HG02973 (cell line): ENCODE data around the gene DENND5A.
A peak's percentile ranks its signal among the peaks of the same experiment; 100 is the strongest.
"Not testable (repeated sequence)": the region's sequence is repeated elsewhere in the genome, so short reads cannot be mapped to it uniquely, and the experiment has no call there.

Experiments
- ATAC-seq: cut with Tn5 transposase; IDR thresholded peaks from one replicate; pipeline ENCODE4 v1.9.1; 2021; ENCODE audit warnings: moderate library complexity; ENCODE audit not compliant: unreplicated experiment

Gene DENND5A

DNA sequence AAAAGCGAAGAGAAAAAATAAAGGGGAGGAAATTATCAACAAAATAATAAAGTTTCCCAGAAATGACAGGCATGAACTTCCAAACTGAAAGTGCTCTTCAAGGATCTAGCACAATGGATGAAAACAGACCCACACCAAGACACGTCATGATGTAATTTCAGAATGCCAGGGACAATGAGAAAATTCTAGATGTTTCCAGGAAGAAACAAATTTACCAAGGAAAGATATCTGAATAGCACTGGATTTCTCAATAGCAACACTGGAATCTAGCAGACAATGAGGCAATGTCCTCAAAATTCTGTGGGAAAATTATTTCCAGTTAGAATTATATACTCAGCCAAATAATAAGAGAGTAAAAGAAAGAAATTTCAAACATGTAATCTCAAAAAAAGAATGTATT is 46.0 kb downstream of the DENND5A start:
- no peak for ATAC-seq

DNA sequence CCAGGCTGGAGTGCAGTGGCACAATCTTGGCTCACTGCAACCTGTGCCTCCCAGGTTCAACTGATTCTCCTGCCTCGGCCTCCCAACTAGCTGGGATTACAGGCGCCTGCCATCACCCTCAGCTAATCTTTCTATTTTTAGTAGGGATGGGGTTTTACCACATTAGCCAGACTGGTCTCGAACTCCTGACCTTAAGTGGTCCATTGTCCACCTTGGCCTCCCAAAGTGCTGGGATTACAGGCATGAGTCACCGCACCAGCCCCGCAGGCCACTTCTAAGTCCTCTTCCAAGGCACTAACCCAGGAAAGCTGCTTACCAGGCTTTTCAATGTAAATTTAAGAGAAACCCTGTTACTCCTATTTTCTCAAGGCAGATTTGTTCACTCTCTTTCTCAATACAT is 50.4 kb downstream of the DENND5A start:
- ATAC-seq: no peak

DNA sequence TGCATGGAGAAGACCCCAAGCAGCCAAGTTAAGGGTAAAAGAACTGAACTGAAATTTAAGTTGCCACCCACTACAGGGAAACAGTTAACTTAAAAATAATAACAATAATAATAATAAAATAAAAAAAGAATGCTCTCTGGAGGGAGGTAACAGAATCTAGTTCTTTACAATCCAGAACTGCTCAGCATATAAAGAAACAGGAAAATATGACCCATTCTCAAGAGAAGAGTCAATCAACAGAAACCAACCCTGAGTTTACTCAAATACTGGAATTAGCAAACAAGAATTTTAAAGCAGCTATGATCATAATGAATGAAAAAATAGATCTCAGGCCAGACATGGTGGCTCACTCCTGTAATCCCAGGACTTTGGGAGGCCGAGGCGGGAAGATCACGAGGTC is 53.8 kb downstream of the DENND5A start:
- no peak for ATAC-seq

DNA sequence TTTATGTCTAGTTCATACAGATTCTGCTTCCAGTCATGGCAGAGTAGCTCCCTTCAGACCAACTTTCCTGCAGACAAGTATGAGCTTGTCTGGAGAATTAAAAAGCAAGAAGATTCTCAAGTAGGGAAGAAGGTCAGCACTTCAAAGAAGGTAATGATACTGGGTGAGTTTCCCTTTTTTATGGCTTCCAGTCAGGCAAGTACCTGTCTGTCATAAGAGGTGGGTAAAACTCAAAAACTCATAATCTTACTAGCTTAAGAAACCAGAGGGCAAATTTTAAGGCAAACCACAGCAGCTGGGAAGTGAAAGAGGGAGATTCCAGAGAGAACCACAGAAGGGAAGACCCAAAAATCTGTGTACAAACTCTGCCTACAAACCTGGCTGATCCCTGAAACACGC is 54.2 kb downstream of the DENND5A start:
- no peak for ATAC-seq

DNA sequence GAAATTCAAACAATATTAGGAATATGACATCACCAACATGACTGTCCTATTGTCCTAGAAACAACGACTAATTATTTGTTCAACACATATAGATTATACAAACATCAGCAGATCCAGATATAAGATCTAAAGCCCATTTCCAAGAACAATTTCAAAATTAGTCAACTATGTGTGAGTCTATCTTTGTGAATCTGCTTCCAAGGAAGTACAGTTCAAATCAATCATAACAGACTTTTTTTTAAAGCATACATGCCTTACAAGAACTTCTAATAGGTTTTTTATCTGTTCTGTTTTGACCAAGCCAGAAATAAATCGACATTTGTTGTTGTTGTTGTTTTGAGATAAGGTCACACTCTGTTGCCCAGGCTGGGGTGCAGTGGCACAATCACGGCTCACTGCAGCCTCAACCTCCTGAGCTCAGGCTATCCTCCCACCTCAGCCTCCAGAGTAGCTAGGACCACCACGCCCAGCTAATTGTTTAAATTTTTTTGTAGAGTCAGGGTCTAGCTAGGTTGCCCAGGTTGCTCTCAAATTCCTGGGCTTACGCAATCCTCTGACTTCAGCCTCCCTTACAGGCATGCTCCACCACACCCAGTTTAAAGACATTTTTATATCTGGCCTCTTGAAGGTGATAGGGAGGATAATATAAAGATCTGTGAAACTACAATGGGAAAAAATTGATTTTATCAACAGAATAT is 54.8 kb downstream of the DENND5A start:
- no peak for ATAC-seq

DNA sequence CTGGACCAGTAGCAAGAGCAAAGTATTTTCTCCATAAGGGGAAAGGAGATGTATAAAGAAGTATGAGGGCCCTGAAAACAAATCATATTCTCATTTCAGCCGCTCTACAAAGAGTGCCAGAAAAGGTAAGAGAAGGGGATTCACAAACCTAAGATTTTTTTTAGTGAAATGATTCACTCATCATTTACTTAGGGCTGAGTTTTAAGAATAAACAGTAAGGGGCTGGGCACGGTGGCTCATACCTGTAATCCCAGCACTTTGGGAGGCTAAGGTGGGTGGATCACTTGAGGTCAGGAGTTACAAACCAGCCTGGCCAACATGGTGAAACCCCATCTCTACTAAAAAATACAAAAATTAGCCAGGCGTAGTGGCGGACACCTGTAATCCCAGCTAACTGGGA is 55.5 kb downstream of the DENND5A start:
- ATAC-seq: peak; percentile 33

DNA sequence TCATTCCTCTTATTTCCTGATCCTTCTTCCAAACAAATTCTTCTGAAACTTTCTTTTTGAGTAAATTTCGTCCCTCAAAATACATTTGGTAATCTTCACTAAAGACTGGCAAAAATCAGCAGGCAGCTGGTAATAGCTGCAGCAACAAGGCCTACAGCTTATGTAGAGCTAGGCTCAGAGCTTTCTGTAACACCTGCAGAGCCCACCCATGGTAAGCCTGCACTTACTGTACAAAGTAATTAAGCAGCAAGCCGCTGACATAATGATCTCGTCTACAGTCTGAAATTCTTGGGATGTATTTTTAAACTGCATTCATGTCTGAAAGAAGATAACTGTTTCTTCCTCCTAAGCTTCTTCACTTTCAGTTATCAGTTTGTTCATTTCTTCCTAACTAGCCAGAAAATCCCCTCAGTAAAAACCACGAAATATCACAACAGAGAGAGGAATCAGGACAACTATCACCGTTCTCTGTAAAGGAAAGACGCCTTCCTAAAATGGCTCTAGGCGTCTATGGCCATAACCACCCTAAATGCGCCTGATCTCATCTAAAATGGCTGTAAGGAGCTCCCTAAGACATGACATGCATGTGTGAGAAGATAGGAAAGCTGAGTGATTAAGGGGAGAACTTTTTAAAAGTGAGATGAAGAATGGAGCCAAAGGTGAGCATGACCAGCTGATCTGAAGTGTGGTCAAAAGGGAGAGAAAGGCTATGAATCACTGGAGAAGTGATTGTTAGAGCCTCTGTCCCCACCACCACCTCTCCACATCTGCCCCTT is 56.2 kb downstream of the DENND5A start:
- peak; percentile 41 for ATAC-seq

DNA sequence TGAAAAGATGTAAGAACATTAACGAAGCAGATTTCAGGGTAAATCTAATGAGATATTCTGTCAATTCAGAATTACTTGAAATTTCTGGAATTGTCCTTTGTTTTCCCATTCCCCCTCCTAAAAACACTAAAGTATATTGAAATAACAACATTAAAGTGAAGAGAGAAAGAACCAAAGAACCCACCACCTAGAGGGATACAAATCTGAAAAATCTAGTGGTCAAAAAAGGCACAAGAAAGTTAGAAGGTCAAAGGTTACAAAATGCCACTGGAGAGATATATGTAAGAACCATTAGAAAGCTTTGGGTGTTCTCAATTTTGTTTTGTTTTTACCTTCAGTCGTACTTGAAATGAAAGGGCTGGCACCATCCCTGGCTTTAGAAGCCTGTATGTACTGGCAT is 57.9 kb downstream of the DENND5A start:
- no peak for ATAC-seq

DNA sequence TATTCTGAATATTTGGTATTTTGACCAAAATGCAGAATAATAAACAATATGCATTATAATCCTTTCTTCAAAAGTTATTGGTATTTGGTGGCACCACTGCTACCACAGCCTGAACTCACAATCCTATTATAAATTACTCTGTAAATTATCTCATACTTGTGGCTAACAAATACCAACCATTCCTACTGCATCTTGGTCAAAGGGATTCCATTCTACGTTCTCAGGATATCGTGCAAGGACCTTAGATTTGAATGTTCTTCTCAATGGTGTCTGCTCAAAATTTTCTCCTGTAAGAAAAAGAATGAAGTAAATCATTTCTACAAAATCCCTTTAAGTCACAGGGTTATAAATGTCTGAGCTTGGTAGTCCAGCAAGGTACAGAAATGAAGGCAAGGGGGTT is 58.7 kb downstream of the DENND5A start:
- ATAC-seq: no peak

DNA sequence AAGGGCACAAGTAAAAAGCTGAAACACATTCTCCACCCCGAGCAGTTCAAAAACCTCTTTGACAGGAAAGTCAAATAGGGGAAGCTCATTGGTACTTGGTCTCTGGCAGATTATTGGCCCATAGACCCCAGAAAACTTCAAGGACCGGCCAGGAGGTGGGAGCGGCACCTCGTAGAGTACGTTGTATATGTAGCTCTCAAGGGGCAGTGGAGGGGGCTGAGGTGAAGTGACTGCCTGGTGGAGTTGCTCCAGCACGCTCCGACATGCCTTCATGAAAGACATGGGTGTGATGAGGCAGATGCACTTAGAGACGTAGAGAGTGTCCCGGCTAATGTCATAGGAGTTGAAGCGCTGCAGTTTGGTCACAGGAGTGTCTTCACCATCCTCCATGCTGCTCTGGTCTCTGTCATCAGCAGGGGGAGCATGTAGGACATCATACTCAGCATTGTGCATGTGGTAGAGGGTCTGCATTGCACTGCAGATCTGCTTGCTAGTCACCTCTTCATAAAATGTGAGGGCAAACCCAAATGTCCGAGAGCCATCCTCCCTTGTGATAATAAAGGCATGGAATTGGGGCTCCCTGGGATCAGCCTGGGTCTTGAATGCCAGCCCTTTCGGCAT is 61.3 kb downstream of the DENND5A start:
- ATAC-seq: no peak

DNA sequence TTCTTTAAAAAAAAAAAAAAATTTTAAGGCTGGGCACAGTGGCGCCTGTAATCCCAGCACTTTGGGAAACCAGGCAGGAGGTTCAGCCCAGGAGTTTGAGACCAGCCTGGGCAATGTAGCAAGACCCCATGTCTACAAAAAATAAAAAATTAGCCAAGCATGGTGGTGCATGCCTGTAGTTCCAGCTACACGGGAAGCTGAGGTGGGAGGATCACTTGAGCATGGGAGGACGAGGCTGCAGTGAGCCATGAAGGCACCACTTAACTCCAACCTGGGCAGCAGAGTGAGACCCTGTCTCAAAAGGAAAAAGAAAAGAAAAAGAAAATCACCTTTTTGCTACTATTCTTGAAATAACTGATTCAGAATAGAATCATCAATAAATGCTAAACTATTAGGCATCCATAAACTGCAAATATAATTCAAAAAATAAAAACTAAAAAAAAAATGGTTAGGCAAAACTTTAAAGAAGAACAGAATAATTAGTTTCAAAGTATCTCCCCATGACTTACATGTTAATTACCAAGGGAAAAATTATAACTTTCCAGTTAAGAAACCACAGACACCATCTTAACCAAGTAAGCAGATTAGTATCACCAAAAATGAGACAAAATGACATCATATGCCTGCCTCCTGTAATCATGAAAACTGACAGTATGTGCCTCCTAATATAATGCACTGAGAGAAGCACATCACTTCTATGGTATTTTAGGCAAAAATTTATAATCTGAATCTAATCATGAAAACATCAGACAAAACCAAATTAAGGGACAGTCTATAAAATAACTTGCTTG is 63.6 kb downstream of the DENND5A start:
- ATAC-seq: no peak

DNA sequence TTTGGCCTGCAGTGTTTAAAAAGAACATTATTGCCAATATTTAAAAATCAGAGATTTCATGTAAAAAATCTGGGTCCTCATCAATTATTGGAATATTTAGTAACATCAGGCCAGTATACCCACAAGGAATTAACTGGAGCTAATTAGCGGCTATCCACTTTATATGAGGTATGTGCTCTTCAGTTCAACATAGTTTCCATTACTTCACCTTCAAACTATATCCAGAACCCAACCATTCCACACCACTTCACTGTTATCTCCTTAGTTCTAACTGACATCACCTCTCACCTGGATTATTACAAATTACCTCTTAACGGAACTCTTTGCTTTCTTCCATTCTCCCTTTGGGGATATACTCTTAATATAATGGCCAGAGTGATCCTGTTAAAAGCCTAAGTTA is 64.7 kb downstream of the DENND5A start:
- no peak for ATAC-seq

DNA sequence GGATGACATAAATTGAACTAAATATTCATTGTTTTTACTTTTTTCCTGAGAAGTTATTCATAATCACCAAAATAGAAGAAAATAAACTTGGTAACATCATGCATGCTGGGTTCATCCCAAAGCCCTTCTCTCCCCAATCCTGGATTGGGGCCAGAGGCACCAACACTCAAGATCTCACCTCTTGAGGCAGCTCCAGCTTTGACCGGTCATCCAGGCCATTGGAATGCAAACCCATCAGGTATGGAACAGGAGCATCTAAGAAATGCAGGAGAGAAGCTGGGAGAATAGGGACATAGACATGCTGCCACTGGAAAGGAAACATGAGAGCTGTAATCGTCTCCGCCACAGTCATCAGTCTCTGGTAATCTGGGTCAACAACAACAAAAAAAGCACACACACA is 71.8 kb downstream of the DENND5A start:
- no peak for ATAC-seq

DNA sequence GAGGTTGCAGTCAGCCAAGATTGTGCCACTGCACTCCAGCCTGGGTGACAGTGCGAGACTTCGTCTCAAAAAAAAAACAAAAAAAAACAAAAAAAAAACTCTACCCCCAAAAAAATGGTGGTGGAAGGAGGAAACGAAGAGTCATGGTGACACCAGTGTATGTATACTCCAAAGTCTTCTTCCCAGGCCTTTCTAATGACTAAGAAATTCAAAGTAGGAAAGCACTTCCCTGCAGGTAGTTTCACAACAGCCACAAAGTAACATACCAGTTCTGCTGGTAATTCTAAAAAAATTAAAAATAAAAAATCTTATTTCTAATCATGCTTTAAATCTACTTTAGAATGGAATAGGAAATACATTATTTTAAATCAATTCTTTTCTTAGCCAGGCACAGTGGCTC is 72.6 kb downstream of the DENND5A start:
- no peak for ATAC-seq

DNA sequence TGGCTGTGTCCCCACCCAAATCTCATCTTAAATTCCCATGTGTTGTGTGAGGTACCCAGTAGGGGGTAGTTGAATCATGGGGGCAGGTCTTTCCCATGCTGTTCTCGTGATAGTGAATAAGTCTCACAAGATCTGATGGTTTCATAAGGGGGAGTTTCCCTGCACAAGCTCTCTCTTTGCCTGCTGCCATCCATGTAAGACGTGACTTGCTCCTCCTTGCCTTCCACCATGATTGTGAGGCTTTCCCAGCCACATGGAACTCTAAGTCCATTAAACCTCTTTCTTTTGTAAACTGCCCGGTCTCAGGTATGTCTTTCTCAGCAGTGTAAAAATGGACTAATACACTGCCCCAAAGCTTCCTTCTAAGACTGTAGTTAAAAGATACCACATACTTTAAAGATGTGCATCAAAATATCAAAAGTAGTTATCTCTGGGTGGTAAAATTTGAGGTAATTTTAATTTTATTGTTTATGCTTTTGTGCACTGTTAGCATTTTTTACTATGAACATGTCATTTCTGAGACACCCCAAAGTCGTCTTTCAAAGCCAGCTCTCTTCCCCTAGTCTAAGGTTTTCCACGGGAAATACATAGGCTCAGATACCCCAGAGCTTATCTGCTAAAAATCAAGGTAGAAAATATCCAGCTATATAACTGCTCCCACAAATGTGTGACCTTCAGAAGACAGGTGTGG is 74.7 kb downstream of the DENND5A start:
- not testable (repeated sequence) for ATAC-seq

DNA sequence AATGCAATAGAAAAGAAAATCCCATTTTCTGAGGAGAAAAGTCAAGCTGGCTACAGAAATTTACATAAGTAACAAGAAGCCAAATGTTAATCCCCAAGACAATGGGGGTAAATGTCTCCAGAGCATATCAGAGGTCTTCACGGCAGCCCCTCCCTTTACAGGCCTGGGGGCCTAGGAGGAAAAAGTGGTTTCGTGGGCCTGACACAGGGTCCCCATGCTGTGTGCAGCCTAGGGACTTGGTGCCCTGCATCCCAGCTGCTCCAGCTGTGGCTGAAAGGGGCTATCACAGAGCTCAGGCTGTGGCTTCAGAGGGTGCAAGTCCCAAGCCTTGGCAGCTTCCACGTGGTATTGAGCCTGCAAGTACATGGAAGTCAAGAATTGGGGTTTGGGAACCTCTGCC is 76.3 kb downstream of the DENND5A start:
- ATAC-seq: not testable (repeated sequence)

DNA sequence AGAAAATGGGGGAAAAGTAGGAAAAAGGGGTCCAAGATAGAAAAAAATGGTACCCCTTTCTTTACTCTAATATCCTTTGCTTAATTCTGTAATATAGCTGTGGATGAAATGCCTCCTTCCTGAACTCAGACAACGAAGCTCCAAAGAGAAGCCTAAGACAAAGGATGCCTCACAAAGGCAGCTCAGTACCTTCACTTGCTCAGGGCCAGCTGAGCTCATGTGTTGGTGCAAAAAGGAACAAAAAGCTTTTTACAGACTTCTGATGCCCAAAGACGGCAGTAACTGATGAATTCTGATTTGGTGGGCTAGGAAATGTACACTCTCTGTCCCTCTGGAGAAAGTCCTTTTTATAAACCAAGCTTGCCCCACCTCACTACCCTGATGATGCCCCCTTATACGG is 77.5 kb downstream of the DENND5A start:
- ATAC-seq: no peak

DNA sequence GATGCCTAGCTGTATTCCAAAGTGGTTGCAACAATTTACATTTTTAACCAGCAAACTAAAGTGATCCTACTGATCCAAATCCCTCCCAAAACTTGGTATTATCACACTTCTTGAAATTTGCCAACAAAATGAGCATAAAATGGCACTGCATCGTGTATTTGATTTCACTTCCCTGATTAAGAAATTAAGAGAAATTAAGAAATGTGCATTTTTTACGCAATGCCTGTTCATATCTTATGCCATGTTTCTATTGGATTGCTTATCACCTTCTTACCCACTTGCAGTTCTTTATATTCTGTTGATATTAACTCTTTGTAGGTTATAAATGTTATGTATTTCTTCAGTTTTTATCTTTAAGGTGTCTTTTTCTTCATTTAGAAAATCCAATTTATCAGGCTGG is 80.6 kb downstream of the DENND5A start:
- ATAC-seq: no peak

DNA sequence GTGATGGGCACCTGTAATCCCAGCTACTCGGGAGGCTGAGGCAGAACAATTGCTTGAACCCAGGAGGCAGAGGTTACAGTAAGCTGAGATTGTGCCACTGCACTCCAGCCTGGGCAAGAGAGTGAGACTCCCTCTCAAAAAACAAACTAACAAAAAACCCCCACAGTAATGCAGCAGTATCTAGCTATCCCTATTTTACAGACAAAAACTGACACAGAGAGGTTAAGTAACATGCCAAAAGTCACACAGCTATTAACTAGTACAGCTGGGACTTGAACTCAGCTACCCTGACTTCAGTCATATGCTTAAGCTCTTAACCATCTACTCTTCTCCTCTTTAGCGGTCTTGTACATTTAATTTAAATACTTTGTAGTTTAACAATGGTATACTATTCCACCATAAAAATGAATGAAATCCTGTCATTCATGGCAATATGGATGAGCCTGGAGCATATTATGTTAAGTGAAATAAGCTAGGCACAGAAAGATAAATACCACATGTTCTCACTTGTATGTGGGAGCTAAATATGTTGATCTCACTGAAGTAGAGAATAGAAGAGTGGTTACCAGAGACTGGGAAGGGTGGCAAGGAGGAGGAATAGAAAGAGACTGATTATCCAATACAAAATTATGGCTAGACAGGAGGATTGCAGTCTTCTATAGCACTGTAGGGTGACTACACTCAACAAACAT is 82.8 kb downstream of the DENND5A start:
- ATAC-seq: no peak

DNA sequence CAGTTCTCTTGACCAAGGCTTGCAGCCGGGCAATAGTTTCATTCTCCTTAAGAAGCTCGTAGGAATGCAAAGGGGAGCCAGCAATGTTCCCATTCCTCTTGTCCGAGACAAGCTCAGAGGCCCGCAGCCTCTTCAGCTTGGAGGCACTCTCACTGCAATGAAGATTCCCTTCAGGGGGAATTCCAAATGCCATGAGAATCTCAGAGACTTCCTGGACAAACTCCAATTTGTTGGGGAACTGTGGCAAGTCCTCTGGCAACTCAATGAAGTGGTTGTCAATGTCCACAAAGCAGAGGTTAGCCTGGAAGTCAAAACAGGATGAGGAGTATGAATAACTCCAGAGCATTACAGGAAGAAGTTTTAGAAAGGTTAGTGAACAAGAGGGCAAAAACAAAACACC is 84.4 kb downstream of the DENND5A start:
- no peak for ATAC-seq
